Endodermal cell (in vitro differentiated cells): Measurements from ENCODE around the gene PFN3. TPM values are rescaled to one million over a fixed set of nuclear protein-coding genes. Genes with fewer than 3 reads are reported as not detected.

Experiments
- DNase-seq: peaks from one replicate; pipeline ENCODE4 v3.0.0-alpha.2; 2017
- H3K27ac ChIP-seq: 2 replicates; pipeline ENCODE4 v1.5.1; 2013; ENCODE audit warnings: mild to moderate bottlenecking, low read depth, low read length, moderate library complexity
- H3K27me3 ChIP-seq: 2 replicates; pipeline ENCODE4 v1.6.1; 2013; ENCODE audit warnings: mild to moderate bottlenecking, low read length, moderate library complexity; ENCODE audit not compliant: insufficient read depth, control insufficient read depth, poor library complexity, severe bottlenecking
- H3K36me3 ChIP-seq: 2 replicates; pipeline ENCODE4 v1.7.0; 2013; ENCODE audit warnings: mild to moderate bottlenecking, low read length, moderate library complexity; ENCODE audit not compliant: control insufficient read depth, insufficient read depth
- H3K4me1 ChIP-seq: one replicate; pipeline ENCODE4 v1.7.0; 2013; ENCODE audit warnings: low read length; ENCODE audit not compliant: control insufficient read depth, insufficient read depth
- H3K4me3 ChIP-seq: 2 replicates; pipeline ENCODE4 v1.5.1; 2013; ENCODE audit warnings: mild to moderate bottlenecking, low read length, moderate library complexity
- H3K9ac ChIP-seq: 2 replicates; pipeline ENCODE4 v1.6.1; 2013; ENCODE audit warnings: mild to moderate bottlenecking, low read length, moderate library complexity; ENCODE audit not compliant: poor library complexity, severe bottlenecking; ENCODE audit errors: extremely low read depth
- H3K9me3 ChIP-seq: 2 replicates; pipeline ENCODE4 v1.6.1; 2013; ENCODE audit warnings: mild to moderate bottlenecking, low read length, moderate library complexity; ENCODE audit not compliant: control insufficient read depth
- H3K27ac Mint-ChIP-seq: 2 replicates; pipeline ENCODE4 v1.8.0; 2020; ENCODE audit warnings: mixed read lengths
- H3K27me3 Mint-ChIP-seq: 2 replicates; pipeline ENCODE4 v1.8.0; 2021; ENCODE audit warnings: mild to moderate bottlenecking, mixed read lengths; ENCODE audit not compliant: insufficient read depth
- H3K36me3 Mint-ChIP-seq: 2 replicates; pipeline ENCODE4 v1.8.0; 2020; ENCODE audit warnings: low read depth, mixed read lengths
- H3K4me1 Mint-ChIP-seq: 2 replicates; pipeline ENCODE4 v1.8.0; 2020; ENCODE audit warnings: mixed read lengths
- H3K4me3 Mint-ChIP-seq: 2 replicates; pipeline ENCODE4 v1.8.0; 2020; ENCODE audit warnings: mild to moderate bottlenecking, moderate library complexity, mixed read lengths
- H3K9me3 Mint-ChIP-seq: 2 replicates; pipeline ENCODE4 v1.8.0; 2020; ENCODE audit warnings: mild to moderate bottlenecking, mixed read lengths
- WGBS, 2 experiments: methylation state at CpG; one replicate each; pipeline versions ENCODE4 v1.1.5 to v1.1.7; 2013; ENCODE audit warnings: missing lambda C conversion rate in 2 of 2, mixed read lengths in 1 of 2; ENCODE audit not compliant: insufficient coverage in 1 of 2, insufficient read length in 1 of 2; 5-methylcytosine and 5-hydroxymethylcytosine counted together
- total RNA-seq, 2 donors: library from RNA; stranded (reverse); fragmentation: NEBNext Ultra II Directional in 1 of 2; extraction: Animal tissue kit (Norgen Biotek cat#: 25700) in 1 of 2; gene quantifications; 2 replicates in 1 of 2; 3 replicates in 1 of 2; pipeline ENCODE4 v1.2.1, GENCODE V29; 2021
- TF ChIP-seq, protein P1 (sequence below): fragments of 200-600 bp; sonication (generic); conservative IDR thresholded peaks from 2 replicates; pipeline ENCODE4 v1.5.0; 2021; ENCODE audit warnings: antibody characterized with exemption, mild to moderate bottlenecking

PFN3 gene
- total RNA-seq, 2 donors from 2014 or later: not detected

DNA sequence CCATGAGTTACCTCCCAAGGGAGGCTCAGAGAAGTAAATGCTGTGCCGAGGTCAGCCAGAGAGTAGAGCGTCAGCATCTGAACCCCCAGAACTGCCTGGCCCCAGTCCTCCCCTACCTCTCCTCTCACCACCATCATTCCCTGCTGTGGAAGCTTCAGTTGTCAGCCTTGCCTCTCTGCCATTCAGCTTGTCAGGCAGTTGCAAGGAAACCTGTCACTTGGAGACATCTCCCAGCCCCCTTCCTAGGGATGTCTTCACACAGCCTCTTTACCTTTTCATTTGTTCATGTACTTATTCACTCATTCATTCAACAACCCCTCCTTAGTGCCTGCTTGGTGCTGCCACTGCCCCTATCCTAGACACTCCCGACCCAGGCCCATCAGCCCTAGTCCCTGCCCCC lies 40.6 kb downstream of the PFN3 start:
- Histone ChIP-seq H3K9me3 (no peaks in the 10 kb centered on the region), H3K4me1 (no peaks in the 10 kb centered on the region), H3K4me3 (no peak overlapping the region), H3K27ac (no peak overlapping the region), H3K9ac (no peak overlapping the region), H3K27me3 (peaks cover 29% of the 10 kb centered on the region), H3K36me3 (no peaks in the 10 kb centered on the region)
- peaks cover 56% of the 10 kb centered on the region for H3K27me3 Mint-ChIP-seq
- no peak overlapping the region for H3K27ac Mint-ChIP-seq
- TF ChIP-seq, protein P1, sequence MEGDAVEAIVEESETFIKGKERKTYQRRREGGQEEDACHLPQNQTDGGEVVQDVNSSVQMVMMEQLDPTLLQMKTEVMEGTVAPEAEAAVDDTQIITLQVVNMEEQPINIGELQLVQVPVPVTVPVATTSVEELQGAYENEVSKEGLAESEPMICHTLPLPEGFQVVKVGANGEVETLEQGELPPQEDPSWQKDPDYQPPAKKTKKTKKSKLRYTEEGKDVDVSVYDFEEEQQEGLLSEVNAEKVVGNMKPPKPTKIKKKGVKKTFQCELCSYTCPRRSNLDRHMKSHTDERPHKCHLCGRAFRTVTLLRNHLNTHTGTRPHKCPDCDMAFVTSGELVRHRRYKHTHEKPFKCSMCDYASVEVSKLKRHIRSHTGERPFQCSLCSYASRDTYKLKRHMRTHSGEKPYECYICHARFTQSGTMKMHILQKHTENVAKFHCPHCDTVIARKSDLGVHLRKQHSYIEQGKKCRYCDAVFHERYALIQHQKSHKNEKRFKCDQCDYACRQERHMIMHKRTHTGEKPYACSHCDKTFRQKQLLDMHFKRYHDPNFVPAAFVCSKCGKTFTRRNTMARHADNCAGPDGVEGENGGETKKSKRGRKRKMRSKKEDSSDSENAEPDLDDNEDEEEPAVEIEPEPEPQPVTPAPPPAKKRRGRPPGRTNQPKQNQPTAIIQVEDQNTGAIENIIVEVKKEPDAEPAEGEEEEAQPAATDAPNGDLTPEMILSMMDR: no peak
- H3K4me1 Mint-ChIP-seq: peaks cover 7% of the 10 kb centered on the region
- no peaks in the 10 kb centered on the region for H3K36me3 Mint-ChIP-seq
- H3K4me3 Mint-ChIP-seq: no peak overlapping the region
- WGBS, 2 experiments: 87% methylated on average over 3 of the region's 3 CpGs; no CpG with 5 or more reads in 1 of the 2 experiments
- H3K9me3 Mint-ChIP-seq: no peaks in the 10 kb centered on the region
- DNase-seq: no peak

DNA sequence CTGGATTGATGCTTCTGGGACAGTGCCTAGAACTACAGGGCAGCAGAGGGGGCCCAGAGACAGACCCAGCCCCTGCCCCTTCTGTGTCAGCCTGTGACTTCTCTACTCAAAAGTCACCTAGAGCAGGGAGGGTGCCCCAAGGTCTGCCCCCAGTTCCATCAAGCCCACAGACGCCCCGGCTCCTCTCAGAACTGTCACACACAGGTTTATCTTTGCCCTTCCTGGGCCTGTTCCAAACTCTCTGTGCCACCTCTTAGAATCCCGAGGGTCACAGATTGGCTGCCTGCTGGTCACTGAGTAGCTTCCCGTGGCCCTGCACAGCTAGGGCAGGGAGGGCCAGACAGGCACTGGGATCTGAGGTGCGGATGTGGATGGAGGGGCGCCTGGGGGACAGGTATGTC lies 41.0 kb downstream of the PFN3 start:
- H3K27me3 ChIP-seq: peaks cover 29% of the 10 kb centered on the region
- no peaks in the 10 kb centered on the region for H3K9me3 Mint-ChIP-seq
- peaks cover 59% of the 10 kb centered on the region for H3K27me3 Mint-ChIP-seq
- TF ChIP-seq, protein P1: no peak
- no peak overlapping the region for H3K27ac Mint-ChIP-seq
- peaks cover 6% of the 10 kb centered on the region for H3K4me1 Mint-ChIP-seq
- WGBS, 2 experiments: 72 to 90% methylated on average over 2 to 6 of the region's 6 CpGs
- no peak overlapping the region for H3K9ac ChIP-seq
- H3K36me3 Mint-ChIP-seq: no peaks in the 10 kb centered on the region
- H3K36me3 ChIP-seq: no peaks in the 10 kb centered on the region
- H3K4me3 Mint-ChIP-seq: no peak overlapping the region
- no peak overlapping the region for H3K4me3 ChIP-seq
- H3K9me3 ChIP-seq: no peaks in the 10 kb centered on the region
- no peak overlapping the region for H3K27ac ChIP-seq
- DNase-seq: no peak
- H3K4me1 ChIP-seq: no peaks in the 10 kb centered on the region

DNA sequence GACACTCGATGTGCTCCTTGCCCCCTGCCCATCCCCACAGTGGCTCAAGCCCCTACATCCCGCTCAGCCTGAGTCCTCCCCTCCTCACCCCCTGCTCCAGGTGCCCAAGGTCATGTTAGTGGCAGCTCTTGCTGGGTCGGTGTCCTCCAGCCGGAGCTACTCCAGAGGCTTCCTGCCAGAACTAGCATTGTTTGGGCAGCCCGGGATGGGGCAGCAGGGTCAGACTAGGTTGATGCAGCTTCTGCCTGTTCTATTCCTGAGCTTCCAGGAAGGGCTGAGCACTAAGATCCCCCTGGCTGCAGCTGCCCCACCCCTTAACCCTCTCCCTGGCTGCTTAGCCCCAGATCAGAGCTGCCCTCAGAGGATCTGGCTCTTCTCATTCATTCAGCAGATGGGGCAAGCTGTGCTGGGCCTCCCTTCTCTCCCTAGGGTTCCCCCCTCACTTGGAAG lies 42.1 kb downstream of the PFN3 start:
- no peaks in the 10 kb centered on the region for H3K36me3 Mint-ChIP-seq
- WGBS, 2 experiments: 86 to 100% methylated on average over 2 to 5 of the region's 5 CpGs
- TF ChIP-seq, protein P1: no peak
- H3K9me3 Mint-ChIP-seq: no peaks in the 10 kb centered on the region
- H3K4me1 Mint-ChIP-seq: peaks cover 5% of the 10 kb centered on the region
- peaks cover 65% of the 10 kb centered on the region for H3K27me3 Mint-ChIP-seq
- Histone ChIP-seq H3K4me1 (no peaks in the 10 kb centered on the region), H3K9me3 (no peaks in the 10 kb centered on the region), H3K9ac (no peak overlapping the region), H3K36me3 (no peaks in the 10 kb centered on the region), H3K27ac (no peak overlapping the region), H3K27me3 (peaks cover 29% of the 10 kb centered on the region), H3K4me3 (no peak overlapping the region)
- no peak overlapping the region for H3K27ac Mint-ChIP-seq
- no peak for DNase-seq
- no peak overlapping the region for H3K4me3 Mint-ChIP-seq
